Loucy (cell line): Measurements from ENCODE around the gene CPA2.
"Not testable (repeated sequence)": the region's sequence is repeated elsewhere in the genome, so short reads cannot be mapped to it uniquely, and the experiment has no call there.

ENCODE experiments used
- EZH2phosphoT487 ChIP-seq: fragments of 200-600 bp; IDR thresholded peaks from 2 replicates; pipeline ENCODE4 v1.6.1; 2018; ENCODE audit warnings: antibody characterized with exemption, mild to moderate bottlenecking, moderate library complexity, borderline replicate concordance
- TF ChIP-seq, protein P1 (sequence below): fragments of 200-600 bp; sonication (generic); conservative IDR thresholded peaks from 2 replicates; pipeline ENCODE4 v1.5.1; 2014; ENCODE audit warnings: mild to moderate bottlenecking, antibody characterized with exemption, low read length

DNA sequence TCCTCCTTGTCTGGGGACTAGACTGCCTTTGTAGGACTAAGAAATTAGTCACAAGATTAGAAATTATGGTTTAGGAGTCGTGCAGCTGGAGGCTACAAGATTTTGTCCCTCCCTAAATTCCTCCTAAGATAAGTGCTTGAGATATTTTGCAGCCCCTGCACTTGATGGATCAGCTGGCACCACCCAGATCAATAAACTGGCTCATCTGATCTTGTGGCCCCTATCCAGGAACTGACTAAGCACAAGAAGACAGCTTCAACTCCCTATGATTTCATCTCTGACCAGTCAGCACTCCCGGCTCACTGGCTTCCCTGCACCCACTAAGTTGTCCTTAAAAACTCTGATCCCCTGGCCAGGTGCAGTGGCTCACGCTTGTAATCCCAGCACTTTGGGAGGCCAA lies 41.7 kb upstream of the CPA2 start:
- TF ChIP-seq, protein P1, sequence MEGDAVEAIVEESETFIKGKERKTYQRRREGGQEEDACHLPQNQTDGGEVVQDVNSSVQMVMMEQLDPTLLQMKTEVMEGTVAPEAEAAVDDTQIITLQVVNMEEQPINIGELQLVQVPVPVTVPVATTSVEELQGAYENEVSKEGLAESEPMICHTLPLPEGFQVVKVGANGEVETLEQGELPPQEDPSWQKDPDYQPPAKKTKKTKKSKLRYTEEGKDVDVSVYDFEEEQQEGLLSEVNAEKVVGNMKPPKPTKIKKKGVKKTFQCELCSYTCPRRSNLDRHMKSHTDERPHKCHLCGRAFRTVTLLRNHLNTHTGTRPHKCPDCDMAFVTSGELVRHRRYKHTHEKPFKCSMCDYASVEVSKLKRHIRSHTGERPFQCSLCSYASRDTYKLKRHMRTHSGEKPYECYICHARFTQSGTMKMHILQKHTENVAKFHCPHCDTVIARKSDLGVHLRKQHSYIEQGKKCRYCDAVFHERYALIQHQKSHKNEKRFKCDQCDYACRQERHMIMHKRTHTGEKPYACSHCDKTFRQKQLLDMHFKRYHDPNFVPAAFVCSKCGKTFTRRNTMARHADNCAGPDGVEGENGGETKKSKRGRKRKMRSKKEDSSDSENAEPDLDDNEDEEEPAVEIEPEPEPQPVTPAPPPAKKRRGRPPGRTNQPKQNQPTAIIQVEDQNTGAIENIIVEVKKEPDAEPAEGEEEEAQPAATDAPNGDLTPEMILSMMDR, result not testable (repeated sequence)
- not testable (repeated sequence) for TF ChIP-seq EZH2phosphoT487
